Fibroblast of lung (primary cell): ENCODE results near the gene SPIRE1. TPM values are rescaled to one million over a fixed set of nuclear protein-coding genes. Genes with fewer than 3 reads are reported as not detected.

ENCODE experiments used
- DNase-seq, 2 donors: peaks; one replicate each; pipeline versions ENCODE4 v3.0.0 to v3.0.0-alpha.2; 2010; ENCODE audit warnings: low read depth in 2 of 2
- H2AFZ ChIP-seq: 2 replicates; pipeline ENCODE4 v1.5.1; 2012; ENCODE audit warnings: low read length, control low read depth, inconsistent platforms
- H3K27ac ChIP-seq: 2 replicates; pipeline ENCODE4 v1.5.1; 2011; ENCODE audit warnings: low read length, control low read depth; ENCODE audit not compliant: insufficient read depth
- H3K27me3 ChIP-seq: 2 replicates; pipeline ENCODE4 v1.5.1; 2011; ENCODE audit warnings: mild to moderate bottlenecking, low read length; ENCODE audit not compliant: control insufficient read depth, insufficient read depth
- H3K36me3 ChIP-seq: 2 replicates; pipeline ENCODE4 v1.5.1; 2011; ENCODE audit warnings: low read length; ENCODE audit not compliant: control insufficient read depth, insufficient read depth
- H3K4me1 ChIP-seq: 2 replicates; pipeline ENCODE4 v1.5.1; 2011; ENCODE audit warnings: low read length; ENCODE audit not compliant: control insufficient read depth, insufficient read depth; ENCODE audit errors: extremely low read depth
- H3K4me2 ChIP-seq: 2 replicates; pipeline ENCODE4 v1.5.1; 2011; ENCODE audit warnings: low read length, control low read depth; ENCODE audit not compliant: insufficient read depth; ENCODE audit errors: extremely low read depth
- H3K4me3 ChIP-seq, 4 experiments: fragments of 200-600 bp in 1 of 4; sonication (generic) in 1 of 4; replicated peaks in 1 of 4; 2 replicates each; pipeline ENCODE4 v1.5.1; 2011 to 2016; ENCODE audit warnings: low read length in 4 of 4, low read depth in 3 of 4, mild to moderate bottlenecking in 3 of 4, control low read depth in 2 of 4, inconsistent platforms in 1 of 4, mixed read lengths in 1 of 4; ENCODE audit not compliant: insufficient read depth in 1 of 4; ENCODE audit errors: control extremely low read depth in 1 of 4
- H3K79me2 ChIP-seq: 2 replicates; pipeline ENCODE4 v1.5.1; 2012; ENCODE audit warnings: mild to moderate bottlenecking, low read length, inconsistent platforms; ENCODE audit not compliant: control insufficient read depth, insufficient read depth
- H3K9ac ChIP-seq: 2 replicates; pipeline ENCODE4 v1.5.1; 2011; ENCODE audit warnings: mild to moderate bottlenecking, low read length, control low read depth; ENCODE audit not compliant: insufficient read depth
- H3K9me3 ChIP-seq: 2 replicates; pipeline ENCODE4 v1.5.1; 2012; ENCODE audit warnings: low read depth, low read length; ENCODE audit not compliant: control insufficient read depth, insufficient read depth
- H4K20me1 ChIP-seq: 2 replicates; pipeline ENCODE4 v1.5.1; 2011; ENCODE audit warnings: low read length; ENCODE audit not compliant: control insufficient read depth, insufficient read depth; ENCODE audit errors: extremely low read depth
- EZH2 ChIP-seq: IDR thresholded peaks from 2 replicates; pipeline ENCODE4 v1.5.1; 2012; ENCODE audit warnings: low read length, control low read depth, mild to moderate bottlenecking; ENCODE audit errors: missing control alignments
- polyA plus RNA-seq, 2 donors: library from polyadenylated mRNA; depleted of rRNA in 1 of 2; stranded (reverse) in 1 of 2; unstranded in 1 of 2; fragments of >200 nt; gene quantifications; 2 replicates each; pipeline ENCODE4 v1.2.1, GENCODE V29; 2011 to 2012; ENCODE audit warnings: missing spikeins in 1 of 2
- total RNA-seq: library from RNA; depleted of rRNA; stranded (reverse); fragments of >200 nt; gene quantifications from 2 replicates; pipeline ENCODE4 v1.2.1, GENCODE V29; 2014
- TF ChIP-seq, protein P1 (sequence below), 2 donors: IDR thresholded peaks in 1 of 2; conservative IDR thresholded peaks in 1 of 2; 1 replicate in 1 of 2; 2 replicates in 1 of 2; pipeline ENCODE4 v1.5.1; 2011 to 2012; ENCODE audit warnings: low read length in 2 of 2, control low read depth in 1 of 2, inconsistent platforms in 1 of 2, low read depth in 1 of 2, mild to moderate bottlenecking in 1 of 2

The SPIRE1 gene
- total and polyA plus RNA-seq, 2 donors (not counting 1 experiment from before 2014, with no cell fraction given): 19.0 to 31.0 TPM

DNA sequence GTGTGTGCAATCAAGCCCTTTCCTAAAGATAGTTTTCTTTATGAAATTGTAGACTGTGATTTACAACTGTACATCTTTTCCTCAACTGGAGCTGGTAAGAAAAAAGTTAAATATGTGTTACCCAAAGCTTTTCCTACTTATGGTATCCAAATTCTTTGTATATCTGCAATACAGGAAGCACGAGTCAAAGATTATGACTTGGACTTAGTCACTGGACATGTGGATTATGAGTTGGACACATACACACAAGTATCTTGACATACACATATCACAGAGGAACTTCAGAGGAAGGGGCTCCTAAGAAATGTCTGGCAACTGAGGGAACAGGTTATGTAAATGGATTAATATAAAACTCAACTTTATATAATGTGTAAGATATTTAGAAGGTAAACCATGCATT is 215.0 kb downstream of the SPIRE1 start:
- H3K4me2 ChIP-seq: no peak overlapping the region
- no peak overlapping the region for H3K27ac ChIP-seq
- H3K36me3 ChIP-seq: no peaks in the 10 kb centered on the region
- no peak overlapping the region for H3K9ac ChIP-seq
- H3K9me3 ChIP-seq: no peaks in the 10 kb centered on the region
- H2AFZ ChIP-seq: no peak overlapping the region
- no peaks in the 10 kb centered on the region for H4K20me1 ChIP-seq
- TF ChIP-seq, protein P1, sequence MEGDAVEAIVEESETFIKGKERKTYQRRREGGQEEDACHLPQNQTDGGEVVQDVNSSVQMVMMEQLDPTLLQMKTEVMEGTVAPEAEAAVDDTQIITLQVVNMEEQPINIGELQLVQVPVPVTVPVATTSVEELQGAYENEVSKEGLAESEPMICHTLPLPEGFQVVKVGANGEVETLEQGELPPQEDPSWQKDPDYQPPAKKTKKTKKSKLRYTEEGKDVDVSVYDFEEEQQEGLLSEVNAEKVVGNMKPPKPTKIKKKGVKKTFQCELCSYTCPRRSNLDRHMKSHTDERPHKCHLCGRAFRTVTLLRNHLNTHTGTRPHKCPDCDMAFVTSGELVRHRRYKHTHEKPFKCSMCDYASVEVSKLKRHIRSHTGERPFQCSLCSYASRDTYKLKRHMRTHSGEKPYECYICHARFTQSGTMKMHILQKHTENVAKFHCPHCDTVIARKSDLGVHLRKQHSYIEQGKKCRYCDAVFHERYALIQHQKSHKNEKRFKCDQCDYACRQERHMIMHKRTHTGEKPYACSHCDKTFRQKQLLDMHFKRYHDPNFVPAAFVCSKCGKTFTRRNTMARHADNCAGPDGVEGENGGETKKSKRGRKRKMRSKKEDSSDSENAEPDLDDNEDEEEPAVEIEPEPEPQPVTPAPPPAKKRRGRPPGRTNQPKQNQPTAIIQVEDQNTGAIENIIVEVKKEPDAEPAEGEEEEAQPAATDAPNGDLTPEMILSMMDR (conservative IDR thresholded peaks at IDR 0.05 in 1 of 2, IDR thresholded peaks at IDR 0.05 in 1 of 2; ENCODE audit: low read depth in 1 of 2, low read length in 2 of 2): no peak
- TF ChIP-seq EZH2: no peak
- no peak overlapping the region for H3K4me3 ChIP-seq
- no peaks in the 10 kb centered on the region for H3K79me2 ChIP-seq
- peak in 1 of 2 donors; percentile 16 for DNase-seq
- no peaks in the 10 kb centered on the region for H3K27me3 ChIP-seq
- no peaks in the 10 kb centered on the region for H3K4me1 ChIP-seq

DNA sequence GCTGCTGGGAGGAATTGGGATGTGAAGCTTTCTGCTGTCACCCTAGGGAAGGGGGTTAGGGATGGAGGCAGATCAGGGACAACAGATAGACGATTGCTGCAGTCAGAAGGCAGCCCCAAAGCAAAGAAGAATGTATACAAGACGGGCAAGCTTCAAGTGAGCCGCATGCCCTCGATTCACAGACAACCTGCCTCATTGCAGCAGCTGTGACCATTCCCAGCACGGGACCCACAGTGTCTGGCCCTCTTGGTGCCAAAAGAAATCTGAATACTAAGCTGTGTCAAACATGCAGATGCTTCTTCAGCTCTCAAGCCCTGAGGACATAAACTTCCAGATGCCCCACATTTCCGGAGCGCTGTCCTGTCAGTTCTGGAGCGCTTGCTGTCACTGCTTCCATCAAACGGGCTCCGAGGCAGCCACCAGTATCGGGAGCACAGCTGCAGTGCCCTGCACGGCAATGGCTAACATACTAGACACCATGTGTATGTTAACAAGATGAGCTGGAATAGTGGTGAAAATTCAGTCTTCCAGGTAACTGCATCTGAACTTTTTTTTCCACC is 216.4 kb downstream of the SPIRE1 start:
- H3K9me3 ChIP-seq: no peaks in the 10 kb centered on the region
- H3K36me3 ChIP-seq: no peaks in the 10 kb centered on the region
- no peaks in the 10 kb centered on the region for H4K20me1 ChIP-seq
- no peak overlapping the region for H3K4me3 ChIP-seq
- H3K27me3 ChIP-seq: no peaks in the 10 kb centered on the region
- no peak overlapping the region for H3K9ac ChIP-seq
- H3K79me2 ChIP-seq: no peaks in the 10 kb centered on the region
- no peak for DNase-seq
- no peak overlapping the region for H3K27ac ChIP-seq
- no peaks in the 10 kb centered on the region for H3K4me1 ChIP-seq
- H3K4me2 ChIP-seq: no peak overlapping the region
- TF ChIP-seq, protein P1 (conservative IDR thresholded peaks at IDR 0.05 in 1 of 2, IDR thresholded peaks at IDR 0.05 in 1 of 2; ENCODE audit: low read depth in 1 of 2, low read length in 2 of 2): no peak
- no peak for TF ChIP-seq EZH2
- no peak overlapping the region for H2AFZ ChIP-seq

DNA sequence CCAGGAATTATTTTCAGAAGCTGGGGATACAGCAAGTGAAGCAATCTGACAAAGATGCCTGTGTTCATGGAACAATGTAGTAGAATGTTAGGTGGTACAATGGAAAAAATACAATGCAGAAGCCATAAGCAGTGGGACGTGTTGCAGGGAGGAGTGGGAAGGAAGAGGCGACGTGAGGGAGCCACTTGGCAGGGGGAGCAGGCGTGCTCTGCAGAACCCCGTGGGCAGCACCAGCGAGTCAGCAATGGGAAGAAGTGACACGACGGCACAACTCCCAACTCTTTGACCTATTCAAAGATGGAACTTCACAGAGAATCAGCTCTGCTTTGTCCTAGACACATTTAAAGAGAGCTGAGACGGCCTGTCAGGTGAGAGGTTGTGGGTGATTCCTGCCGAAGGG is 219.7 kb downstream of the SPIRE1 start:
- Histone ChIP-seq H3K9ac (no peak overlapping the region), H3K4me2 (no peak overlapping the region), H3K9me3 (no peaks in the 10 kb centered on the region), H3K27ac (no peak overlapping the region), H3K4me1 (no peaks in the 10 kb centered on the region), H3K27me3 (no peaks in the 10 kb centered on the region), H3K4me3 (no peak overlapping the region), H2AFZ (no peak overlapping the region), H3K36me3 (no peaks in the 10 kb centered on the region), H3K79me2 (no peaks in the 10 kb centered on the region), H4K20me1 (no peaks in the 10 kb centered on the region)
- TF ChIP-seq, protein P1 (conservative IDR thresholded peaks at IDR 0.05 in 1 of 2, IDR thresholded peaks at IDR 0.05 in 1 of 2; ENCODE audit: low read depth in 1 of 2, low read length in 2 of 2): no peak
- no peak for TF ChIP-seq EZH2
- no peak for DNase-seq
